GM12875 (cell line): Measurements from ENCODE around the gene ANAPC2.

ENCODE experiments used
- H3K4me3 ChIP-seq: one replicate; pipeline ENCODE4 v1.5.1; 2011; ENCODE audit warnings: low read depth, low read length, control low read depth
- TF ChIP-seq, protein P1 (sequence below): IDR thresholded peaks from 2 replicates; pipeline ENCODE4 v1.5.1; 2011; ENCODE audit warnings: low read depth, mild to moderate bottlenecking, control low read depth, inconsistent platforms, low read length, moderate library complexity, borderline replicate concordance; ENCODE audit not compliant: insufficient read depth

The ANAPC2 gene, protein sequence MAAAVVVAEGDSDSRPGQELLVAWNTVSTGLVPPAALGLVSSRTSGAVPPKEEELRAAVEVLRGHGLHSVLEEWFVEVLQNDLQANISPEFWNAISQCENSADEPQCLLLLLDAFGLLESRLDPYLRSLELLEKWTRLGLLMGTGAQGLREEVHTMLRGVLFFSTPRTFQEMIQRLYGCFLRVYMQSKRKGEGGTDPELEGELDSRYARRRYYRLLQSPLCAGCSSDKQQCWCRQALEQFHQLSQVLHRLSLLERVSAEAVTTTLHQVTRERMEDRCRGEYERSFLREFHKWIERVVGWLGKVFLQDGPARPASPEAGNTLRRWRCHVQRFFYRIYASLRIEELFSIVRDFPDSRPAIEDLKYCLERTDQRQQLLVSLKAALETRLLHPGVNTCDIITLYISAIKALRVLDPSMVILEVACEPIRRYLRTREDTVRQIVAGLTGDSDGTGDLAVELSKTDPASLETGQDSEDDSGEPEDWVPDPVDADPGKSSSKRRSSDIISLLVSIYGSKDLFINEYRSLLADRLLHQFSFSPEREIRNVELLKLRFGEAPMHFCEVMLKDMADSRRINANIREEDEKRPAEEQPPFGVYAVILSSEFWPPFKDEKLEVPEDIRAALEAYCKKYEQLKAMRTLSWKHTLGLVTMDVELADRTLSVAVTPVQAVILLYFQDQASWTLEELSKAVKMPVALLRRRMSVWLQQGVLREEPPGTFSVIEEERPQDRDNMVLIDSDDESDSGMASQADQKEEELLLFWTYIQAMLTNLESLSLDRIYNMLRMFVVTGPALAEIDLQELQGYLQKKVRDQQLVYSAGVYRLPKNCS

DNA sequence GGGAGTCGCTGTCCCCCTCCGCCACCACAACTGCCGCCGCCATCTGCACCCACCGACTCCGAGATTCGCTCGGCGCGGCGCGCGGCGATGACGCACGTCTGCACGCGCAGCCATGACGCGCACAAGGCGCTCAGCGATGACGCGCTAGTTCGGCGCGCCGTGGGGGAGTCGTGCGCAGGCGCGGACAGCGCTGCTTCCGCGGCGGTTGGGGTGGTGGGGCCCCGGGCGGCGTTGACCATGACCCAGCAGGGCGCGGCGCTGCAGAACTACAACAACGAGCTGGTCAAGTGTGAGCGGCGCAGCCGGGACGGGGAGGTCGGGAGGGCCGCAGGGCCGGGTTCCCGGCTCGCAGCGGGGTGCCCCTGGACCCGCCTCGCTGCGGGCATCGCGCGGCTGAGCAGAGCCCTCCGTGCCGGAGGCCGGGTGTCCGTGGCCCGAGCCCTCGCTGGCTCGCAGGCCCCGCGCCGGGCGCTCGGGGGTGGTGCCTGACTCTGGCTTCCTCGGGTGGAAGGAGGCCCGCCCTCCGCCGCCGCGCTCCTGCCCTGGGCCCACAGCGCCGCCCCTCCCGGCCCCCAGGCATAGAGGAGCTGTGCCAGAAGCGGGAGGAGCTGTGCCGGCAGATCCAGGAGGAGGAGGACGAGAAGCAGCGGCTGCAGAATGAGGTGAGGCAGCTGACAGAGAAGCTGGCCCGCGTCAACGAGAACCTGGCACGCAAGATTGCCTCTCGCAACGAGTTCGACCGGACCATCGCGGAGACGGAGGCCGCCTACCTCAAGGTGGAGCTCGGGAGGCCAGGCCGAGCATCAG is at the start of gene ANAPC2, which contains the start of gene SSNA1:
TSS of gene ANAPC2 (minus strand) at position 71 of the 807 bp plus-strand sequence. CDS start at position 43, 28 bp downstream.
TSS of gene SSNA1 (plus strand) at position 187 of the 807 bp plus-strand sequence. CDS start at position 238, 51 bp downstream.
- H3K4me3 ChIP-seq: peak within 1 kb of the TSS; percentile 84
- TF ChIP-seq, protein P1, sequence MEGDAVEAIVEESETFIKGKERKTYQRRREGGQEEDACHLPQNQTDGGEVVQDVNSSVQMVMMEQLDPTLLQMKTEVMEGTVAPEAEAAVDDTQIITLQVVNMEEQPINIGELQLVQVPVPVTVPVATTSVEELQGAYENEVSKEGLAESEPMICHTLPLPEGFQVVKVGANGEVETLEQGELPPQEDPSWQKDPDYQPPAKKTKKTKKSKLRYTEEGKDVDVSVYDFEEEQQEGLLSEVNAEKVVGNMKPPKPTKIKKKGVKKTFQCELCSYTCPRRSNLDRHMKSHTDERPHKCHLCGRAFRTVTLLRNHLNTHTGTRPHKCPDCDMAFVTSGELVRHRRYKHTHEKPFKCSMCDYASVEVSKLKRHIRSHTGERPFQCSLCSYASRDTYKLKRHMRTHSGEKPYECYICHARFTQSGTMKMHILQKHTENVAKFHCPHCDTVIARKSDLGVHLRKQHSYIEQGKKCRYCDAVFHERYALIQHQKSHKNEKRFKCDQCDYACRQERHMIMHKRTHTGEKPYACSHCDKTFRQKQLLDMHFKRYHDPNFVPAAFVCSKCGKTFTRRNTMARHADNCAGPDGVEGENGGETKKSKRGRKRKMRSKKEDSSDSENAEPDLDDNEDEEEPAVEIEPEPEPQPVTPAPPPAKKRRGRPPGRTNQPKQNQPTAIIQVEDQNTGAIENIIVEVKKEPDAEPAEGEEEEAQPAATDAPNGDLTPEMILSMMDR: peak; percentile 56

DNA sequence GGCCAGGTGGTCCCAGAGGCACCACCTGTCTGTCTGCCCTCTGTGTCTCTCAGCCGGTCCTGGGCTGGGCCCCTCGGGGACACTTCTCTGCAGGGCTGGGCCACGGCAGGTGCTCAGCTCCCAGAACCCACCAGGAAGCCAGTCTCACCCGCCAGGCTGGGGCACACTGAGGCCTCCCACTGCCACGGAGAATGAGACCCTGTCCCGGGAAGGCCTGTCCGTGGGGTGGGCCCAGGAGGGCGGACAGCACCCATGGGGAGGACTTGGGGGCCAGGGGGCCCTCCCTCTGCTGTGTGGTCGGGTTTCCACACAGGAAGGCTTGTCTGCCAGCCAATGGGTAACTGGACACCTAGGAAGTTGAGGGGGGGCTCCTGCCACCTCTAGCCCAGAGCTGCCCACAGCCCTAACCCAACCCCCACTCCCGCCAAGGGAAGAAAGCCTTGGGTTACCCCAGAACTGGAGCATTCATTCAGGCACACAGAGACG is 48.6 kb upstream of the ANAPC2 start:
- peak overlapping the region; percentile 31 for H3K4me3 ChIP-seq
- TF ChIP-seq, protein P1: no peak

DNA sequence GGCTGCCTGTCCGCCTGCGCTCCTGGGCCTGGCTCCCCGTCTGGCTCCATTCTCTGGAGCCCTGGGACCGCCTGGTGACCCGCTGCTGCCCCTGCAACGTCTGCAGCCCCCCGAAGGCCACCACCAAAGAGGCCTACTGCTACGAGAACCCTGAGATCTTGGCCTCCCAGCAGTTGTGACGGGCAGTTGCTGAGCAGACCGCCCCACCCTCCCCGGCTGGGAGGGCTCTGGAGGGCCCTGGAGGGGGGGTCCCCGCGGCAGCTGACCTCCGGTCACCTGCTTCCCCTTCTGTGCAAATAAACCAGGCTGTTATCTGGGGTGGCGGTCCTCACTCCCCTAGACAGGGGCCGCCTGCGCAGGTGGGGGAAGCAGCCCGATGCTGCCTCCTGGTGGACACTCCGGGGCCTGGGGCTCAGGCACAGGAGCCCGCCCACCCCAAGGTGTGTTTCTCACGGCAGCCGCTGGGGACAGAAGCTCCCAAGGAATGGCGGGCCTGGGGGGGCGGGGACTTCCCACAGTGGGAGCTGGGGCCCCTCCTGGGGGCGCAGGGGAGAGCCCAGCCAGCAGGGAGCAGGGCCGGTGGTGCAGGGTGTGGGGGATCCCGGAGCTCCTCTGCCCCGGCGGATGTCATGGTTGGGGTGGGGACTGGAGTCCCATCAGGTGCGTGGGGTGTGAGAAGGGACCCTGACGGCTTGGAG is 48.0 kb upstream of the ANAPC2 start:
- peak overlapping the region; percentile 31 for H3K4me3 ChIP-seq
- TF ChIP-seq, protein P1: peak; percentile 100

DNA sequence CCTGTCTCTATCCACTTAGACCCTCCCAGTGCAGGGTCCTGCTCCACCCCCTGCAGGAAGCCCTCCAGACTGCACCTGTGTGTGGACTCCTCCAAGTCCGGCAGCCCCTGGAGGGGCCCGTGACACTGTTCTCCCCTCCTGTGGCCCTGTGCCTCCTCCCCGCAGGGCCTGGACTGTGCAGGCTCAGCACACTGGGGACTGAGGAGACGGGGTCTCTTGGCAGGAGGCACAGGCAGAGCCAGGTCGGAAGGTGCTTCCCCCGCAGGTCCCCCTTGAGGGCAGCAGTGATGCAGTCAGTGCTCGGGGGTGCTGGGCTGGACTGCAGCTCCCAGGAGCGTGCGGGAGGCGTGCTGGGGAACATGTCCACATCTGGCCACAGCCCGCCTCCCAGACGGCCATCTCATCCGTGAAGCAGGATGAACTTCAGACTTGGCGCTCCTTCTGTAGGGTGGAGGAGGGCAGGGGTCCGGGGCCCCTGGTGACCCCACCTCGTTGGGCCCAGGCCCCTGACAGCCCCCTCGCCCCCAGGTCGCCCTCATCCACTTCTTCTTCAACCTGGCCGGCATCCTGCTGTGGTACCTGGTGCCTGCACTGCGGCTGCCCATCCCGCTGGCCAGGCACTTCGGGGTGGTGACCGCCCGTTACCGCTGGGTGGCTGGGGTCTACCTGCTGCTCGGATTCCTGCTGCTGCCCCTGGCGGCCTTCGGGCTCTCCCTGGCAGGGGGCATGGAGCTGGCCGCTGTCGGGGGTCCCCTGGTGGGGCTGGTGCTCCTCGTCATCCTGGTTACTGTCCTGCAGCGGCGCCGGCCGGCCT is 47.3 kb upstream of the ANAPC2 start:
- no peak overlapping the region for H3K4me3 ChIP-seq
- TF ChIP-seq, protein P1: peak; percentile 21; the same call in 1 of the 2 replicates

DNA sequence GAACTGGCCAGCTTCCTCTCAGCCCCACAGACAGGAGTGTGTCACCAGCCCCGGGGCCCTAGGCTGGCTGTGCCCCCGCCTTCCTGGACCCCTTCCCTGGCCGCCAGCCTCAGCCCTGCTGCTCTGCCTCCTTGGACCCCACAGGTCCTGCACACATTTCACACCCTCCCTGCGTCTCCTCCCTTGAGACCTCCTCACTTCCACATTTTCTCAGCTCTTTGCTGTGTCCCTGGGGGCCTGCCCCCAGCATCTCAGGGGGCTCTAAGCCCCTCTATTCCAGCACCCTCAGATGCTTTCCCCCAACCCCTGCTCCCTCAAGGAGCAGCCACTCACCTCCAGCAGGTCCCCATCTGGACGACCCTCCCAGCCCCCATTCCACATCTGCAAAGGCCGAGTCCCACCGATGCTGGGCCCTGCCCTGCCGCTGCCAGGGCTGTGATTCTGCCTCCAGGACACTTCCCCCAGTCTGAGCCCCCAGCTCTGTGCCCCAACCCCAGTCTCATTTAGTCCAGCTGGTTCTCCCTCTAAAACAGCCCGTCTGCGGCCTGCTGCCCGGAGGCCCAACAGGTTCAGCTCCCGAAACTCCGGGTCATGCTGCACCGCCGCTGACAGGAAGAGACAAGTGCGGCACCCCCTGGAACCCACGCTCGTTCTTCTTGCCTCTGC is 46.5 kb upstream of the ANAPC2 start:
- TF ChIP-seq, protein P1: no peak
- no peak overlapping the region for H3K4me3 ChIP-seq
